Fibroblast of lung (primary cell): ENCODE data around the gene CXADR.

Experiments
- CTCF ChIP-seq, 2 donors: IDR thresholded peaks in 1 of 2; conservative IDR thresholded peaks in 1 of 2; 1 replicate in 1 of 2; 2 replicates in 1 of 2; pipeline ENCODE4 v1.5.1; 2011 to 2012; ENCODE audit warnings: low read length in 2 of 2, control low read depth in 1 of 2, inconsistent platforms in 1 of 2, low read depth in 1 of 2, mild to moderate bottlenecking in 1 of 2
- EZH2 ChIP-seq: IDR thresholded peaks from 2 replicates; pipeline ENCODE4 v1.5.1; 2012; ENCODE audit warnings: low read length, control low read depth, mild to moderate bottlenecking; ENCODE audit errors: missing control alignments

GRCh38 chr21:17602874-17603273, 90.0 kb downstream of the CXADR start:
- TF ChIP-seq CTCF (conservative IDR thresholded peaks at IDR 0.05 in 1 of 2, IDR thresholded peaks at IDR 0.05 in 1 of 2; ENCODE audit: low read depth in 1 of 2, low read length in 2 of 2) = no peak
- no peak for TF ChIP-seq EZH2
